Naive thymus-derived CD8-positive, alpha-beta T cell (primary cell): ENCODE results near the gene ACBD6. TPM values are rescaled to one million over a fixed set of nuclear protein-coding genes. Genes with fewer than 3 reads are reported as not detected.

Experiments used
- ATAC-seq, 2 donors: fragments of 150-1000 bp; cut with Tn5 transposase in 1 of 2; sonication (Bioruptor Pico), chemical (Tn5 transposase) in 1 of 2; 1 replicate in 1 of 2; 2 replicates in 1 of 2; pipeline ENCODE4 v1.10.0; 2021; ENCODE audit warnings: mild to moderate bottlenecking in 2 of 2, moderate library complexity in 2 of 2
- POLR2A ChIA-PET: fragments of 350-600 bp; sonication (Branson Sonifier 250); formaldehyde crosslinking; loops from one replicate; lab custom pipeline; 2021; ENCODE audit warnings: antibody characterized with exemption; lab: Charles Lee
- DNase-seq, 10 donors: peaks; one replicate each; pipeline versions ENCODE4 v3.0.0 to v3.0.0-alpha.2; 2020 to 2022
- H3K27ac Mint-ChIP-seq, 10 donors: one replicate each; pipeline ENCODE4 v1.8.0; 2020 to 2022; ENCODE audit warnings: mild to moderate bottlenecking in 10 of 10, mixed read lengths in 10 of 10, moderate library complexity in 4 of 10, inconsistent platforms in 1 of 10
- H3K27me3 Mint-ChIP-seq, 5 donors: one replicate each; pipeline ENCODE4 v1.8.0; 2021 to 2022; ENCODE audit warnings: mixed read lengths in 5 of 5
- H3K36me3 Mint-ChIP-seq, 3 donors: one replicate each; pipeline ENCODE4 v1.8.0; 2020 to 2022; ENCODE audit warnings: mixed read lengths in 3 of 3, mild to moderate bottlenecking in 2 of 3, inconsistent platforms in 1 of 3
- H3K4me1 Mint-ChIP-seq, 4 donors: one replicate each; pipeline ENCODE4 v1.8.0; 2021 to 2022; ENCODE audit warnings: mixed read lengths in 4 of 4
- H3K4me3 Mint-ChIP-seq, 10 donors: one replicate each; pipeline ENCODE4 v1.8.0; 2020 to 2022; ENCODE audit warnings: mild to moderate bottlenecking in 10 of 10, mixed read lengths in 10 of 10, moderate library complexity in 6 of 10, inconsistent platforms in 1 of 10
- H3K9me3 Mint-ChIP-seq, 9 donors: one replicate each; pipeline ENCODE4 v1.8.0; 2020 to 2022; ENCODE audit warnings: mixed read lengths in 9 of 9, mild to moderate bottlenecking in 3 of 9, inconsistent platforms in 1 of 9, moderate library complexity in 1 of 9
- polyA plus RNA-seq, 3 donors: library from polyadenylated mRNA; unstranded; fragments of 300-500 nt; fragmentation: Illumina TruSeq; gene quantifications; one replicate each; pipeline ENCODE4 v1.2.3, GENCODE V29; 2021
- total RNA-seq, 8 experiments: library from RNA in 2 of 8; stranded (reverse) in 2 of 8; gene quantifications; one replicate each; pipeline ENCODE4 v1.2.3 and lab custom pipeline; 2021 to 2026

ACBD6 gene
- total and polyA plus RNA-seq, 5 experiments from 2014 or later: 45.8 to 63.6 (median 46.4) TPM

- POLR2A ChIA-PET: interaction anchor here (0.5 to 2.5 kb wide), 9 partner anchors 10 to 1199 kb away, joined by 3 to 12 read pairs (median 5); partner anchors contain the start of genes TOR1AIP1 and XPR1
- Mint-ChIP-seq H3K36me3 (peaks cover 0 to 13% (median 0%) of the 10 kb centered on the region in 3 donors), H3K4me1 (peaks cover 22 to 44% (median 38%) of the 10 kb centered on the region in 4 donors), H3K9me3 (no peaks in the 10 kb centered on the region), H3K27ac (peak overlapping the region; percentile 91 to 99 (median 98)), H3K4me3 (peak overlapping the region; percentile 93 to 97 (median 96)), H3K27me3 (no peaks in the 10 kb centered on the region)
- ATAC-seq (peak; percentile 15 to 21), DNase-seq (peak in 3 of 10 donors; percentile 16 to 72 (median 33))
Measured at GRCh38 chr1:180501865-180502360, 464 bp downstream of the ACBD6 start.

- DNase-seq (no peak), ATAC-seq (no peak)
- peak overlapping the region; percentile 41 to 97 (median 94) for H3K4me3 Mint-ChIP-seq
- peaks cover 26 to 53% (median 47%) of the 10 kb centered on the region in 4 donors for H3K4me1 Mint-ChIP-seq
- peaks cover 0 to 24% (median 0%) of the 10 kb centered on the region in 3 donors for H3K36me3 Mint-ChIP-seq
- H3K9me3 Mint-ChIP-seq: no peaks in the 10 kb centered on the region
- peak overlapping the region in 5 of 10 donors; percentile 22 to 54 (median 51) for H3K27ac Mint-ChIP-seq
- POLR2A ChIA-PET: interaction anchor here (0.7 kb wide), 4 partner anchors 661 to 1361 kb away, joined by 3 to 6 read pairs (median 4); no protein-coding TSS in a partner anchor
- H3K27me3 Mint-ChIP-seq: no peaks in the 10 kb centered on the region
Measured at GRCh38 chr1:180500689-180501088, 1.7 kb downstream of the ACBD6 start.

GRCh38 chr1:180498594-180498993 lies 3.8 kb downstream of the ACBD6 start:
- ATAC-seq (no peak), DNase-seq (no peak)
- Mint-ChIP-seq H3K9me3 (no peaks in the 10 kb centered on the region), H3K36me3 (peaks cover 0 to 41% (median 0%) of the 10 kb centered on the region in 3 donors), H3K4me3 (no peak overlapping the region), H3K27me3 (no peaks in the 10 kb centered on the region), H3K4me1 (peaks cover 28 to 61% (median 52%) of the 10 kb centered on the region in 4 donors), H3K27ac (no peak overlapping the region)
- POLR2A ChIA-PET: no interaction called here

- Mint-ChIP-seq H3K4me3 (no peak overlapping the region), H3K9me3 (no peaks in the 10 kb centered on the region), H3K4me1 (peaks cover 25 to 57% (median 44%) of the 10 kb centered on the region in 4 donors), H3K27me3 (no peaks in the 10 kb centered on the region), H3K27ac (no peak overlapping the region), H3K36me3 (peaks cover 0 to 49% (median 3%) of the 10 kb centered on the region in 3 donors)
- ATAC-seq: no peak
- no peak for DNase-seq
- POLR2A ChIA-PET: no interaction called here
Measured at GRCh38 chr1:180497826-180498225, 4.6 kb downstream of the ACBD6 start.

DNA sequence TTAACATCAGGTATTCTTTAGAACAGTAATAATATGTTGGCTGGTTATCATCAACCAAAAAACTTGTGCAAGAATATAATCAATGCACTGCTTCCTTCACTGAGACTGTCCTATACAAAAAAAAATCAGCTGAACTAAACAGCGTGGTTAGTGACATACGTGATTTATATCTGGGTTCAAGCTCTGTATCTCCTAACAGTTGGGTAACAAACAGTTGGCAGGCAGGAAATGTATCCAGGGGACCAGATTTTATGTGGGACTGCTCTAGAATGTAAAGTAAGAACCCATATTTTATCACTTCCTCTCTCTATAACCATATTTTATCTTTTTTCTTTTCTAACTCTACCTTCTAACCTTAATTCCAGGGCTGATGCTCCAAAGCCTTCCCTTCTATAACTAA lies 8.0 kb downstream of the ACBD6 start:
- H3K36me3 Mint-ChIP-seq: peaks cover 0 to 65% (median 3%) of the 10 kb centered on the region in 3 donors
- no peak overlapping the region for H3K4me3 Mint-ChIP-seq
- H3K27ac Mint-ChIP-seq: peak overlapping the region in 3 of 10 donors; percentile 9 to 74 (median 34)
- no peaks in the 10 kb centered on the region for H3K27me3 Mint-ChIP-seq
- POLR2A ChIA-PET: no interaction called here
- DNase-seq: no peak
- H3K9me3 Mint-ChIP-seq: no peaks in the 10 kb centered on the region
- peaks cover 11 to 37% (median 23%) of the 10 kb centered on the region in 4 donors for H3K4me1 Mint-ChIP-seq
- ATAC-seq: peak in 1 of 2 donors; percentile 48

- Mint-ChIP-seq H3K4me1 (peaks cover 8 to 20% (median 11%) of the 10 kb centered on the region in 4 donors), H3K9me3 (no peaks in the 10 kb centered on the region), H3K27ac (no peak overlapping the region), H3K36me3 (peaks cover 0 to 73% (median 13%) of the 10 kb centered on the region in 3 donors), H3K27me3 (no peaks in the 10 kb centered on the region), H3K4me3 (no peak overlapping the region)
- DNase-seq (no peak), ATAC-seq (no peak)
- POLR2A ChIA-PET: no interaction called here
Measured at GRCh38 chr1:180489976-180490375, 12.4 kb downstream of the ACBD6 start.

- no peaks in the 10 kb centered on the region for H3K27me3 Mint-ChIP-seq
- H3K27ac Mint-ChIP-seq: no peak overlapping the region
- DNase-seq: no peak
- no peak for ATAC-seq
- H3K4me3 Mint-ChIP-seq: no peak overlapping the region
- H3K36me3 Mint-ChIP-seq: peaks cover 0 to 71% (median 13%) of the 10 kb centered on the region in 3 donors
- POLR2A ChIA-PET: no interaction called here
- H3K4me1 Mint-ChIP-seq: peaks cover 3 to 14% (median 7%) of the 10 kb centered on the region in 4 donors
- H3K9me3 Mint-ChIP-seq: no peaks in the 10 kb centered on the region
Measured at GRCh38 chr1:180489313-180489712, 13.1 kb downstream of the ACBD6 start.

- H3K27me3 Mint-ChIP-seq: no peaks in the 10 kb centered on the region
- H3K9me3 Mint-ChIP-seq: no peaks in the 10 kb centered on the region
- peaks cover 2 to 13% (median 6%) of the 10 kb centered on the region in 4 donors for H3K4me1 Mint-ChIP-seq
- POLR2A ChIA-PET: no interaction called here
- no peak overlapping the region for H3K4me3 Mint-ChIP-seq
- H3K36me3 Mint-ChIP-seq: peaks cover 0 to 72% (median 13%) of the 10 kb centered on the region in 3 donors
- peak overlapping the region in 1 of 10 donors; percentile 31 for H3K27ac Mint-ChIP-seq
- no peak for DNase-seq
- no peak for ATAC-seq
Measured at GRCh38 chr1:180488661-180489060, 13.7 kb downstream of the ACBD6 start.

DNA sequence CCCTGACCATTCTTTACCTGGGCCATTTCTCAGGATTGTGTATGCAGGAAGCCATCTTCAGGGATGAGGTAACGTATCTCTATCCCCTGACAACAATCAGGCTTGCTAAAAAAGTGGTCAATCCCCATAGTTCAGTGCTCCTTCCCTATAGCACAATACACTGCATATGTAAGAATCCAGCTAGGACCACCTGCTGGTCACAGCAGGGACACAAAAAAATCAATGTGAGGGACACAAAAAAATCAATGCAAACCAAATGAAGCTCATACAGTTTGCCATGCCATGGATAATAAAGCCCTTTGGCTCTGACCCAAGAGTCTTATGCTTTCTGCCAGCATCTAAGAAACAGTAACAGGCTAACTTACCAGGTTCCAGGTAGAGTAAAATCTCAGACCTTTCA lies 16.3 kb downstream of the ACBD6 start:
- no peak for DNase-seq
- peaks cover 10 to 18% (median 14%) of the 10 kb centered on the region in 4 donors for H3K4me1 Mint-ChIP-seq
- peak overlapping the region in 1 of 10 donors; percentile 37 for H3K27ac Mint-ChIP-seq
- peaks cover 0 to 58% (median 11%) of the 10 kb centered on the region in 3 donors for H3K36me3 Mint-ChIP-seq
- POLR2A ChIA-PET: no interaction called here
- no peak overlapping the region for H3K4me3 Mint-ChIP-seq
- no peaks in the 10 kb centered on the region for H3K27me3 Mint-ChIP-seq
- no peak for ATAC-seq
- no peaks in the 10 kb centered on the region for H3K9me3 Mint-ChIP-seq

DNA sequence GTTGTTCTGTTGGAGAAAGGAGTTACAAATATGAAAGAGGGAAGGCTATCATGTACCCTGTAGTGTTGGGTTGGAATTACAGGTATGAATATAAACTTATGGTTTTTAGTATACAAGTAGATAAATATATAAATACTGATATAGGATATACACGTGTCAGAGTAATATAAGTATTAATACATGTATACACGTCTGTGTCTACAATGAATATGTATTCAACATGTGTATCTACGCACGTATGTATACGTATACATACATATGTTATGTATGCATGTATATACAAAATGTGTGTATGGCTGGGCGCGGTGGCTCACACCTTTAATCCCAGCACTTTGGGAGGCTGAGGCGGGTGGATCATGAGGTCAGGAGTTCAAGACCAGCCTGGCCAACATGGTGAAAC lies 17.9 kb downstream of the ACBD6 start:
- Mint-ChIP-seq H3K9me3 (no peaks in the 10 kb centered on the region), H3K27ac (peak overlapping the region in 1 of 10 donors; percentile 21), H3K36me3 (peaks cover under 1 to 67% (median 11%) of the 10 kb centered on the region in 3 donors), H3K4me1 (peaks cover 13 to 18% (median 15%) of the 10 kb centered on the region in 4 donors), H3K27me3 (no peaks in the 10 kb centered on the region), H3K4me3 (no peak overlapping the region)
- ATAC-seq (no peak), DNase-seq (no peak)
- POLR2A ChIA-PET: no interaction called here

- H3K36me3 Mint-ChIP-seq: peaks cover 5 to 62% (median 16%) of the 10 kb centered on the region in 3 donors
- no peaks in the 10 kb centered on the region for H3K27me3 Mint-ChIP-seq
- peak overlapping the region in 3 of 10 donors; percentile 1 to 55 (median 43) for H3K27ac Mint-ChIP-seq
- no peaks in the 10 kb centered on the region for H3K9me3 Mint-ChIP-seq
- POLR2A ChIA-PET: no interaction called here
- DNase-seq (peak in 4 of 10 donors; percentile 4 to 46 (median 44)), ATAC-seq (peak in 1 of 2 donors; percentile 44)
- peak overlapping the region in 4 of 10 donors; percentile 12 to 43 (median 20) for H3K4me3 Mint-ChIP-seq
- peaks cover 12 to 18% (median 13%) of the 10 kb centered on the region in 4 donors for H3K4me1 Mint-ChIP-seq
Measured at GRCh38 chr1:180482425-180483275, 19.7 kb downstream of the ACBD6 start.

DNA sequence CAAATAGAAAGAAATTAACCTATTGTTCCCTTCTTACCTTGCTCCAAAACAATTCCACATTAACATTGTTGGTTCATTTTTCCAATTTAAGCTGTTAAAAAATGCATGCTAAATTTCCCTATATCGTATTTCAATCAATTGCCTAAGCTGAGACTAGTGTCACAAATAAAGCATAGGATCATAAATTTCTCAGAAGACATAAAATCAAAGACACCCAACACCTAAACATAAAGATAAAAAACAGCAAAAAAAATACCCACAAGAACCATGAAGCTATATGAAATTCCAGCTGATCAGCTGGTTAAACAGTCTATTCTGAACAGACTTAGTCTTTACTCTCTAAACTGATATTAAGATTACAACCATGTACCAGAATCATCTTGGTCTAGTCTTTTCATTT lies 32.3 kb downstream of the ACBD6 start:
- H3K4me3 Mint-ChIP-seq: no peak overlapping the region
- no peak for ATAC-seq
- DNase-seq: no peak
- POLR2A ChIA-PET: no interaction called here
- H3K4me1 Mint-ChIP-seq: peaks cover 14 to 35% (median 24%) of the 10 kb centered on the region in 4 donors
- no peak overlapping the region for H3K27ac Mint-ChIP-seq
- no peaks in the 10 kb centered on the region for H3K27me3 Mint-ChIP-seq
- peaks cover 5 to 10% (median 7%) of the 10 kb centered on the region in 9 donors for H3K9me3 Mint-ChIP-seq
- peaks cover 27 to 50% (median 47%) of the 10 kb centered on the region in 3 donors for H3K36me3 Mint-ChIP-seq
